ENCODE results near the gene METTL21A.
"Not testable (repeated sequence)": the region's sequence is repeated elsewhere in the genome, so short reads cannot be mapped to it uniquely, and the experiment has no call there.

The METTL21A gene

DNA sequence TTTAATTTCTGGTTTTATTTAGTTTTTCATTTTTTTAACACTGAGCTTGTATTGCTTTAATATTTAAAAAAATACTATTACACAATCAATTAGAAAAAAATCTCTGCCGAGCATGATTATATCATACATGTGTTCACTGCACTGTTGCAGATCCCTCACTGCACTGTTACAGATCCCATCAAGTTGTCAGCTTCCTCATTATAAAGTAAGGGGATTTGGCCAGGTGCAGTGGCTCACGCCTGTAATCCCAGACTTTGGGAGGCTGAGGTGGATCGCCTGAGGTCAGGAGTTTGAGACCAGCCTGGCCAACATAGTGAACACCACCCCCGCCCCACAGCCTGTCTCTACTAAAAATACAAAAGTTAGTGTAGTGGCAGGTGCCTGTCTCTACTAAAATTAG, 33.0 kb upstream of the METTL21A start:
- Histone ChIP-seq H3K79me2 (ENCODE audit: low read length) (peaks cover 34% of the 10 kb centered on the region), H4K20me1 (ENCODE audit: insufficient read depth, low read length) (no peaks in the 10 kb centered on the region), H3K9ac (ENCODE audit: low read length) (peak overlapping the region; percentile 44), H3K27ac (ENCODE audit: low read length) (peak overlapping the region; percentile 79), H3K36me3 (replicated peaks; ENCODE audit: low read depth, low read length) (peaks cover 3% of the 10 kb centered on the region), H3K27me3 (ENCODE audit: low read depth, low read length) (no peaks in the 10 kb centered on the region), H3K4me2 (ENCODE audit: low read length) (peak overlapping the region; percentile 63), H3K4me1 (ENCODE audit: low read length) (peaks cover 44% of the 10 kb centered on the region), H3K4me3 (ENCODE audit: low read length) (0 out of 2 replicates have a peak overlapping the region, but pooled peaks have one; percentile 39), H3K9me3 (ENCODE audit: insufficient read depth, low read length) (no peaks in the 10 kb centered on the region), H2AFZ (ENCODE audit: low read depth, low read length) (no peak overlapping the region)
- TF ChIP-seq EZH2phosphoT487 (IDR thresholded peaks at IDR 0.05; ENCODE audit: low read depth): no peak
- TF ChIP-seq, protein P1, sequence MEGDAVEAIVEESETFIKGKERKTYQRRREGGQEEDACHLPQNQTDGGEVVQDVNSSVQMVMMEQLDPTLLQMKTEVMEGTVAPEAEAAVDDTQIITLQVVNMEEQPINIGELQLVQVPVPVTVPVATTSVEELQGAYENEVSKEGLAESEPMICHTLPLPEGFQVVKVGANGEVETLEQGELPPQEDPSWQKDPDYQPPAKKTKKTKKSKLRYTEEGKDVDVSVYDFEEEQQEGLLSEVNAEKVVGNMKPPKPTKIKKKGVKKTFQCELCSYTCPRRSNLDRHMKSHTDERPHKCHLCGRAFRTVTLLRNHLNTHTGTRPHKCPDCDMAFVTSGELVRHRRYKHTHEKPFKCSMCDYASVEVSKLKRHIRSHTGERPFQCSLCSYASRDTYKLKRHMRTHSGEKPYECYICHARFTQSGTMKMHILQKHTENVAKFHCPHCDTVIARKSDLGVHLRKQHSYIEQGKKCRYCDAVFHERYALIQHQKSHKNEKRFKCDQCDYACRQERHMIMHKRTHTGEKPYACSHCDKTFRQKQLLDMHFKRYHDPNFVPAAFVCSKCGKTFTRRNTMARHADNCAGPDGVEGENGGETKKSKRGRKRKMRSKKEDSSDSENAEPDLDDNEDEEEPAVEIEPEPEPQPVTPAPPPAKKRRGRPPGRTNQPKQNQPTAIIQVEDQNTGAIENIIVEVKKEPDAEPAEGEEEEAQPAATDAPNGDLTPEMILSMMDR (IDR thresholded peaks at IDR 0.05; ENCODE audit: low read depth, low read length): no peak

DNA sequence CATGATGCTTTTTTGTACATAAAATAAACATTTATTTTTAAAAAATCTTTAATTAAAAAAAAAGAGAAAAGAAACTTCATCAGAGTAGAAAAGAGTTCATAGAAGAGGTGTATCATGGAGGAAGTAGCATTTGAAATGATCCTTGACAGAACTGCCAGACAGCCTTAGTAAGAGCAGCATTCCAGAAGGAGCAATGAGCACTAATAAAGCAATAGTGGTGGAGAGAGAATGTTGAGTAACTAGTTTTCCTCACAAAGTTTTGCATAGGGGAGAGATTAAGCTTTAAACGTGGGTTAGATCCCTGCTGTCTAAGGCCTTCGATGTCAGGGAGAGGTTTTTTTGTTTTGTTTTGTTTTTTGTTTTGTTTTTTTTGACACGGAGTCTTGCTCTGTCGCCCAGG, 29.8 kb upstream of the METTL21A start:
- TF ChIP-seq EZH2phosphoT487 (IDR thresholded peaks at IDR 0.05; ENCODE audit: low read depth): no peak
- TF ChIP-seq, protein P1 (IDR thresholded peaks at IDR 0.05; ENCODE audit: low read depth, low read length): no peak
- Histone ChIP-seq H3K27me3 (ENCODE audit: low read depth, low read length) (no peaks in the 10 kb centered on the region), H3K4me3 (ENCODE audit: low read length) (no peak overlapping the region), H3K79me2 (ENCODE audit: low read length) (peaks cover 10% of the 10 kb centered on the region; the same call in 1 of the 2 replicates), H3K4me1 (ENCODE audit: low read length) (peaks cover 28% of the 10 kb centered on the region), H3K36me3 (replicated peaks; ENCODE audit: low read depth, low read length) (peaks cover 3% of the 10 kb centered on the region), H3K4me2 (ENCODE audit: low read length) (no peak overlapping the region), H2AFZ (ENCODE audit: low read depth, low read length) (no peak overlapping the region), H3K27ac (ENCODE audit: low read length) (no peak overlapping the region), H3K9ac (ENCODE audit: low read length) (no peak overlapping the region), H3K9me3 (ENCODE audit: insufficient read depth, low read length) (no peaks in the 10 kb centered on the region), H4K20me1 (ENCODE audit: insufficient read depth, low read length) (no peaks in the 10 kb centered on the region)

DNA sequence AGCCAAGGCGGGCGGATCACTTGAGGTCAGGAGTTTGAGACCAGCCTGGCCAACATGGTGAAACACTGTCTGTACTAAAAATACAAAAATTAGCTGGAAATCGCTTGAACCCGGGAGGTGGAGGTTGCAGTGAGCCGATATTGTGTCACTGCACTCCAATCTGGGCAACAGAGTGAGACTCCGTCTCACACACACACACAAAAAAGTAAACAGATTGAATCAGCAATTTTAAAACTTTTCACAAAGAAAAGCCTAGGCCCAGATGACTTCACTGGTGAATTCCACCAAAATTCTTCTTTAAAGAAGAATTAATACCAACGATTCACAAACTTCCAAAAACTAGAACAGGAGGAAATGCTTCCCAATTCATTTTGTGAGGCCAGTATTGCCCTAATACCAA, 21.4 kb upstream of the METTL21A start:
- H3K27ac ChIP-seq (ENCODE audit: low read length); H3K4me2 ChIP-seq (ENCODE audit: low read length); H3K9ac ChIP-seq (ENCODE audit: low read length); H3K9me3 ChIP-seq (ENCODE audit: insufficient read depth, low read length); H3K36me3 ChIP-seq (replicated peaks; ENCODE audit: low read depth, low read length); H3K27me3 ChIP-seq (ENCODE audit: low read depth, low read length); H3K4me1 ChIP-seq (ENCODE audit: low read length); H4K20me1 ChIP-seq (ENCODE audit: insufficient read depth, low read length); H3K4me3 ChIP-seq (ENCODE audit: low read length); H2AFZ ChIP-seq (ENCODE audit: low read depth, low read length); H3K79me2 ChIP-seq (ENCODE audit: low read length): not testable (repeated sequence)

DNA sequence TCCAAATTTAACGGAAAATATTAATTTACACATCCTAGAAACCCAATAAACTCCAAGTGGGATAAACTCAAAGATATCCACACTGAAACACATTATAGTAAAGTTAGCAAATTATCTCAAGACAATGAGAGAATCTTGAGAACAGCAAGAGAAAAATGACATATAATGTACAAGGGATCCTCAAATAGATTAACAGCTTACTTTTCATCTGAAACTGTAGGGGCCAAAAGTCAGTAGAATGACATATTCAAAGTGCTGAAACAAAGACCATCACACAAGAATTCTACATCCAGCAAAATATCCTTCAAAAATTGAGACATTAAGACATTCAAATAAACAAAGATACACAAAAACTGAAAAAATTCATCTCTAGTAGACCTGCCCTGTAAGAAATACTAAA, 18.7 kb upstream of the METTL21A start:
- no peak overlapping the region for H2AFZ ChIP-seq (ENCODE audit: low read depth, low read length)
- H3K27me3 ChIP-seq (ENCODE audit: low read depth, low read length): no peaks in the 10 kb centered on the region
- no peak overlapping the region for H3K27ac ChIP-seq (ENCODE audit: low read length)
- H4K20me1 ChIP-seq (ENCODE audit: insufficient read depth, low read length): no peaks in the 10 kb centered on the region
- peaks cover 17% of the 10 kb centered on the region for H3K36me3 ChIP-seq (replicated peaks; ENCODE audit: low read depth, low read length)
- no peaks in the 10 kb centered on the region for H3K79me2 ChIP-seq (ENCODE audit: low read length)
- no peaks in the 10 kb centered on the region for H3K4me1 ChIP-seq (ENCODE audit: low read length)
- H3K9me3 ChIP-seq (ENCODE audit: insufficient read depth, low read length): peaks cover 24% of the 10 kb centered on the region; the same call in 1 of the 2 replicates
- H3K4me3 ChIP-seq (ENCODE audit: low read length): no peak overlapping the region
- H3K4me2 ChIP-seq (ENCODE audit: low read length): no peak overlapping the region
- no peak for TF ChIP-seq EZH2phosphoT487 (IDR thresholded peaks at IDR 0.05; ENCODE audit: low read depth)
- TF ChIP-seq, protein P1 (IDR thresholded peaks at IDR 0.05; ENCODE audit: low read depth, low read length): no peak
- no peak overlapping the region for H3K9ac ChIP-seq (ENCODE audit: low read length)

DNA sequence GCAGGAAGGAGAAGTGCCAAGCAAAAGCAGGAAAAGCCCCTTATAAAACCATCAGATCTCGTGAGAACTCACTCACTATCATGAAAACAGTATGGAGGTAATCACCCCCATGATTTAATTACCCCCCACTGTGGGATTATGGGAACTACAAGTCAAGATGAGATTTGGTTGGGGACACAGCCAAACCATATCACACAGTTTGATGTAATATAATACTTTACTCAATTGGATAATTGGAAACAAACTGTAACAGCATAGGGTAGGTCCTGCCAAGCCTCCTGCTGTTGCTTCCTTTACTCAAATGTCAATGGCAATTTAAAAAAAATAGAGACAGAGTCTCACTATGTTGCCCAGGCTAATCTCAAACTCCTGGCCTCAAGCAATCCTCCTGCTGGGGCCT, 15.5 kb upstream of the METTL21A start:
- Histone ChIP-seq H3K9ac (ENCODE audit: low read length) (no peak overlapping the region), H3K4me3 (ENCODE audit: low read length) (no peak overlapping the region), H2AFZ (ENCODE audit: low read depth, low read length) (no peak overlapping the region), H3K4me2 (ENCODE audit: low read length) (no peak overlapping the region), H3K27ac (ENCODE audit: low read length) (no peak overlapping the region), H3K36me3 (replicated peaks; ENCODE audit: low read depth, low read length) (peaks cover 17% of the 10 kb centered on the region), H4K20me1 (ENCODE audit: insufficient read depth, low read length) (no peaks in the 10 kb centered on the region), H3K9me3 (ENCODE audit: insufficient read depth, low read length) (peaks cover 24% of the 10 kb centered on the region; the same call in 1 of the 2 replicates), H3K27me3 (ENCODE audit: low read depth, low read length) (no peaks in the 10 kb centered on the region), H3K4me1 (ENCODE audit: low read length) (peaks cover 15% of the 10 kb centered on the region), H3K79me2 (ENCODE audit: low read length) (no peaks in the 10 kb centered on the region)
- TF ChIP-seq EZH2phosphoT487 (IDR thresholded peaks at IDR 0.05; ENCODE audit: low read depth): no peak
- TF ChIP-seq, protein P1 (IDR thresholded peaks at IDR 0.05; ENCODE audit: low read depth, low read length): no peak
